Left lung (tissue), 10 donors: ENCODE results near the gene ATXN10. TPM values are rescaled to one million over a fixed set of nuclear protein-coding genes. Genes with fewer than 3 reads are reported as not detected.
A peak's percentile ranks its signal among the peaks of the same experiment; 100 is the strongest.

ENCODE experiments used
- ATAC-seq: fragments of 200-7000 bp; cut with Tn5 transposase; one replicate; pipeline ENCODE4 v1.9.1; 2020; ENCODE audit warnings: moderate library complexity
- DNase-seq, 4 donors: peaks; one replicate each; pipeline ENCODE4 v3.0.0-alpha.2; 2013 to 2020
- H3K27ac ChIP-seq, 2 donors: fragments of 200-600 bp; sonication (generic) in 1 of 2; one replicate each; pipeline versions ENCODE4 v1.5.0 to v1.8.0; 2020 to 2021
- H3K27me3 ChIP-seq, 2 donors: fragments of 200-600 bp; sonication (generic) in 1 of 2; one replicate each; pipeline versions ENCODE4 v1.5.0 to v1.8.0; 2020 to 2021
- H3K36me3 ChIP-seq, 2 donors: fragments of 200-600 bp; sonication (generic) in 1 of 2; one replicate each; pipeline versions ENCODE4 v1.5.0 to v1.8.0; 2020 to 2021
- H3K4me1 ChIP-seq, 2 donors: fragments of 200-600 bp; one replicate each; pipeline ENCODE4 v1.8.0; 2021
- H3K4me3 ChIP-seq, 2 donors: fragments of 200-600 bp; sonication (generic) in 1 of 2; one replicate each; pipeline versions ENCODE4 v1.5.0 to v1.8.0; 2020 to 2021; ENCODE audit warnings: mild to moderate bottlenecking in 1 of 2
- H3K9me3 ChIP-seq, 2 donors: fragments of 200-600 bp; sonication (generic) in 1 of 2; one replicate each; pipeline versions ENCODE4 v1.5.0 to v1.8.0; 2020 to 2021
- CTCF ChIP-seq, 2 donors: fragments of 200-600 bp; sonication (generic) in 1 of 2; IDR thresholded peaks; one replicate each; pipeline versions ENCODE4 v1.5.0 to v1.8.0; 2021; ENCODE audit warnings: antibody characterized with exemption in 2 of 2
- intact Hi-C, 2 donors: fragments of 100-400 bp; cut with DNase I; formaldehyde crosslinking; loops; one replicate each; pipeline versions ENCODE4 v1.11.2 to v1.14.2; 2022
- polyA plus RNA-seq, 6 donors: library from polyadenylated mRNA; unstranded; fragments of 120-200 nt; gene quantifications; one replicate each; pipeline ENCODE4 v1.2.1, GENCODE V29; 2013; ENCODE audit not compliant: insufficient read length in 6 of 6
- total RNA-seq, 2 donors: library from RNA; stranded (reverse); fragmentation: NEBNext Ultra II Directional; extraction: Animal tissue kit (Norgen Biotek cat#: 25700); gene quantifications; one replicate each; pipeline ENCODE4 v1.2.1, GENCODE V29; 2021
- donor health status: DM: no; HTN: yes; CAD: no.
- donor health status: DM: no; HTN: no; CAD: no.

The ATXN10 gene
- total and polyA plus RNA-seq, 8 donors, result 117 to 281 (median 237) TPM

DNA sequence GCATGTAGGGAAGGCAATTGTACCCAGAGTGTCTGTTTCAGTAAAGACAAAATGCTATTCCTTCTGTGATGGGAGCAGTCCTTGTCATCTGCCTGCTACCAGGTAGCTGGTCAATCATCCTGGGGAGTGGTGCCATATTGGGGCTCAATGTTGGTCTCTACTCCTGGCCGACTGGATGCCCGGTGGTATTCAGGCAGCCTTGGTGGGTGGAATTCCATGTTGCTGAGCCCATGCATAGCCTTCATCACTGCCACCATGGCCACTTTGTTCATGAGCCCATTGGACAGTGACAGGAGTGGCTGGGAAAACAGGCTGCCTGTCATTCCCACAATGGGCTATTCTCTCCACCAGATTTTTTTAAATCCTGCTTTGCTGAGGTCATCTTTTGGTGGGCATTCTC, 184.3 kb downstream of the ATXN10 start:
- H3K27ac ChIP-seq, result no peak overlapping the region
- no peak for ATAC-seq

GRCh38 chr22:45857519-45857918, 185.9 kb downstream of the ATXN10 start:
- Histone ChIP-seq H3K4me3 (no peak overlapping the region), H3K36me3 (peaks cover 0 to 35% of the 10 kb centered on the region in 2 donors), H3K27ac (no peak overlapping the region), H3K4me1 (no peaks in the 10 kb centered on the region), H3K9me3 (peaks cover 0 to 6% of the 10 kb centered on the region in 2 donors), H3K27me3 (no peaks in the 10 kb centered on the region)
- DNase-seq (no peak), ATAC-seq (no peak)
- intact Hi-C loops, result no loop called here
- no peak for TF ChIP-seq CTCF (IDR thresholded peaks at IDR 0.05)

More for the DNA sequence above, 184.3 kb downstream of the ATXN10 start:
- H3K4me3 ChIP-seq, result no peak overlapping the region
- peaks cover 0 to 49% of the 10 kb centered on the region in 2 donors for H3K36me3 ChIP-seq
- no peak for TF ChIP-seq CTCF (IDR thresholded peaks at IDR 0.05)
- H3K27me3 ChIP-seq, result no peaks in the 10 kb centered on the region
- intact Hi-C loops, result no loop called here
- H3K9me3 ChIP-seq, result peaks cover 0 to 16% of the 10 kb centered on the region in 2 donors
- DNase-seq, result no peak
- H3K4me1 ChIP-seq, result no peaks in the 10 kb centered on the region

- no peak for TF ChIP-seq CTCF (IDR thresholded peaks at IDR 0.05)
- peaks cover 0 to 32% of the 10 kb centered on the region in 2 donors for H3K36me3 ChIP-seq
- DNase-seq (peak in 2 of 4 donors; percentile 31 to 65), ATAC-seq (peak; percentile 56)
- H3K9me3 ChIP-seq, result no peaks in the 10 kb centered on the region
- H3K27ac ChIP-seq, result no peak overlapping the region
- intact Hi-C loops, result loop anchor here in 1 of 2 donors (10.0 kb wide), 2 partner anchors 225 to 285 kb away; no protein-coding TSS in a partner anchor
- H3K4me1 ChIP-seq, result peaks cover 3 to 5% of the 10 kb centered on the region in 2 donors
- H3K4me3 ChIP-seq, result no peak overlapping the region
- H3K27me3 ChIP-seq, result peaks cover 0 to 8% of the 10 kb centered on the region in 2 donors
These were observed 187.9 kb downstream of the ATXN10 start for GRCh38 chr22:45859231-45860161.

GRCh38 chr22:45860201-45860600, 188.6 kb downstream of the ATXN10 start:
- H3K36me3 ChIP-seq, result peaks cover 0 to 25% of the 10 kb centered on the region in 2 donors
- DNase-seq (no peak), ATAC-seq (no peak)
- no peak overlapping the region for H3K4me3 ChIP-seq
- H3K27me3 ChIP-seq, result peaks cover 0 to 15% of the 10 kb centered on the region in 2 donors
- intact Hi-C loops, result loop anchor here in 1 of 2 donors (10.0 kb wide), 2 partner anchors 225 to 285 kb away; no protein-coding TSS in a partner anchor
- H3K27ac ChIP-seq, result no peak overlapping the region
- H3K4me1 ChIP-seq, result peaks cover 8 to 9% of the 10 kb centered on the region in 2 donors
- H3K9me3 ChIP-seq, result no peaks in the 10 kb centered on the region
- no peak for TF ChIP-seq CTCF (IDR thresholded peaks at IDR 0.05)

DNA sequence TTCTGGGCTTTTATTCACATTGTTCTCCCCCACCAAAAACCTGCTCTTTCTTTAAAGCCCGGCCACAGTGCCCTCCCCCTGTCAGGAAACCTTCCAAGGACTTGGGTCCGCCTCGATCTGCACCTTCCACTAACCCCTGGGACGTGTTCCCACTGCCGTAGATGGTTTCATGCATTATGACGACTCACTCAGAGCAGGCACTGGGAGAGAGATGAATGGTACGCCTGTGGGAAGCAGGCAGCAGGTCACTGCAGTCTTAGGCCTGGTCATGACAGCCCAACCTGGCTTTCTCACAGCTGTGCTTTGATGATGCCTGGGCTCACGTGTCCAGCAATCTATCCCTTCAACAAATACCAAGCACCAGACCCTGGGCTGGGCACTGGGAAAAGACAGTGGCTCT, 189.6 kb downstream of the ATXN10 start:
- H3K4me1 ChIP-seq, result peaks cover 8 to 12% of the 10 kb centered on the region in 2 donors
- no peak overlapping the region for H3K27ac ChIP-seq
- ATAC-seq (no peak), DNase-seq (no peak)
- no peak for TF ChIP-seq CTCF (IDR thresholded peaks at IDR 0.05)
- H3K9me3 ChIP-seq, result no peaks in the 10 kb centered on the region
- intact Hi-C loops, result loop anchor here in 1 of 2 donors (10.0 kb wide), 2 partner anchors 226 to 286 kb away; no protein-coding TSS in a partner anchor
- peaks cover 0 to 16% of the 10 kb centered on the region in 2 donors for H3K36me3 ChIP-seq
- H3K27me3 ChIP-seq, result peaks cover 0 to 26% of the 10 kb centered on the region in 2 donors
- H3K4me3 ChIP-seq, result no peak overlapping the region
